Caki2 (cell line): ENCODE results near the gene NR4A1. TPM values are rescaled to one million over a fixed set of nuclear protein-coding genes. Genes with fewer than 3 reads are reported as not detected.
A peak's percentile ranks its signal among the peaks of the same experiment; 100 is the strongest.

Experiments
- DNase-seq: peaks from one replicate; pipeline ENCODE4 v3.0.0-alpha.2; 2015; ENCODE audit warnings: low read depth
- in situ Hi-C: cut with HindIII; loops from 2 replicates; pipeline ENCODE4 v1.10.0; 2016; ENCODE audit warnings: low sequenced_read_pairs, low pct_unique_long_range_greater_than_20kb, mixed read lengths
- total RNA-seq: library from RNA; depleted of rRNA; stranded (reverse); fragments of >200 nt; shearing (Covaris generic); gene quantifications from 2 replicates; pipeline ENCODE4 v1.2.3, GENCODE V29; 2014; ENCODE audit warnings: low replicate concordance

The NR4A1 gene
- total RNA-seq, 1 experiment from 2014 or later, result 0.07 TPM

- DNase-seq, result no peak
- in situ Hi-C loops, result no loop called here
Observed at GRCh38 chr12:52035190-52035589, 16.1 kb upstream of the NR4A1 start.

GRCh38 chr12:52035926-52036325, 15.3 kb upstream of the NR4A1 start:
- no peak for DNase-seq
- in situ Hi-C loops, result no loop called here

- peak; percentile 63 for DNase-seq
- in situ Hi-C loops, result no loop called here
Observed at GRCh38 chr12:52036587-52037171, 14.6 kb upstream of the NR4A1 start.

- DNase-seq, result no peak
- in situ Hi-C loops, result no loop called here
Observed at GRCh38 chr12:52037248-52037861, 13.9 kb upstream of the NR4A1 start.

- DNase-seq, result no peak
Observed at GRCh38 chr12:52038447-52038846, 12.8 kb upstream of the NR4A1 start.

GRCh38 chr12:52041035-52041434, 10.2 kb upstream of the NR4A1 start:
- DNase-seq, result no peak
- in situ Hi-C loops, result no loop called here

More at GRCh38 chr12:52038447-52038846, 12.8 kb upstream of the NR4A1 start:
- in situ Hi-C loops, result no loop called here

- no peak for DNase-seq
- in situ Hi-C loops, result no loop called here
Observed at GRCh38 chr12:52041695-52042123, 9.5 kb upstream of the NR4A1 start.

- DNase-seq, result no peak
- in situ Hi-C loops, result no loop called here
Observed at GRCh38 chr12:52042706-52043385, 8.4 kb upstream of the NR4A1 start.

GRCh38 chr12:52043386-52044212, 7.6 kb upstream of the NR4A1 start:
- in situ Hi-C loops, result no loop called here
- no peak for DNase-seq

- DNase-seq, result no peak
Observed at GRCh38 chr12:52044292-52044983, 6.8 kb upstream of the NR4A1 start.

GRCh38 chr12:52045794-52046199, 5.4 kb upstream of the NR4A1 start:
- no peak for DNase-seq
- in situ Hi-C loops, result no loop called here

More at GRCh38 chr12:52044292-52044983, 6.8 kb upstream of the NR4A1 start:
- in situ Hi-C loops, result no loop called here

- DNase-seq, result no peak
- in situ Hi-C loops, result no loop called here
Observed at GRCh38 chr12:52046859-52047258, 4.4 kb upstream of the NR4A1 start.

GRCh38 chr12:52049286-52049685, 2.0 kb upstream of the NR4A1 start:
- in situ Hi-C loops, result no loop called here
- DNase-seq, result no peak

- no peak for DNase-seq
- in situ Hi-C loops, result no loop called here
Observed at GRCh38 chr12:52049688-52050087, 1.6 kb upstream of the NR4A1 start.

GRCh38 chr12:52050116-52050757, 1.0 kb upstream of the NR4A1 start:
- DNase-seq, result no peak
- in situ Hi-C loops, result no loop called here

- peak; percentile 22 for DNase-seq
- in situ Hi-C loops, result no loop called here
Observed at GRCh38 chr12:52052468-52053186, 1.4 kb downstream of the NR4A1 start.

GRCh38 chr12:52053536-52054209, 2.4 kb downstream of the NR4A1 start:
- DNase-seq, result no peak
- in situ Hi-C loops, result no loop called here
